SK-N-SH (cell line): ENCODE measurements around the gene ETS2. TPM values are rescaled to one million over a fixed set of nuclear protein-coding genes. Genes with fewer than 3 reads are reported as not detected.
A peak's percentile ranks its signal among the peaks of the same experiment; 100 is the strongest.

Experiments
- CTCF ChIA-PET: fragments of 300-600, 350-600 bp; formaldehyde crosslinking; extraction: SDS; loops from one replicate; lab custom pipeline; 2021; lab: Yijun Ruan, JAX
- POLR2A ChIA-PET: fragments of 350-600 bp; sonication (Branson Sonifier 250); formaldehyde crosslinking; extraction: SDS; loops from one replicate; lab custom pipeline; 2020; ENCODE audit warnings: antibody characterized with exemption, inconsistent platforms; lab: Yijun Ruan, JAX
- DNase-seq: peaks from one replicate; pipeline ENCODE4 v3.0.0; 2012
- H2AFZ ChIP-seq: fragments of 200-600 bp; sonication (generic); 2 replicates; pipeline ENCODE4 v1.8.1; 2016; ENCODE audit warnings: antibody characterized with exemption, mild to moderate bottlenecking, low read depth
- H3F3A ChIP-seq: fragments of 200-600 bp; sonication (generic); replicated peaks from 2 replicates; pipeline ENCODE3; 2016; ENCODE audit warnings: antibody characterized with exemption, mild to moderate bottlenecking; ENCODE audit not compliant: insufficient read depth
- H3K27ac ChIP-seq, 2 experiments: fragments of 200-500 bp in 1 of 2; fragments of 200-600 bp in 1 of 2; sonication (Bioruptor generic) in 1 of 2; sonication (generic), shearing (Covaris generic) in 1 of 2; 2 replicates each; pipeline versions ENCODE4 v1.5.1 to v1.6.1; 2014 to 2016; ENCODE audit warnings: low read depth in 2 of 2, inconsistent platforms in 1 of 2, low read length in 1 of 2, mild to moderate bottlenecking in 1 of 2, mixed read lengths in 1 of 2
- H3K27me3 ChIP-seq: fragments of 200-600 bp; sonication (generic), shearing (Covaris generic); 2 replicates; pipeline ENCODE4 v1.6.1; 2016; ENCODE audit warnings: mixed run types; ENCODE audit not compliant: insufficient read depth
- H3K36me3 ChIP-seq, 2 experiments: fragments of 200-500 bp in 1 of 2; fragments of 200-600 bp in 1 of 2; sonication (Bioruptor generic) in 1 of 2; sonication (generic) in 1 of 2; replicated peaks in 1 of 2; 2 replicates each; pipeline versions ENCODE3 to v1.5.1; 2014 to 2016; ENCODE audit warnings: low read length in 1 of 2, mild to moderate bottlenecking in 1 of 2; ENCODE audit not compliant: insufficient read depth in 2 of 2, control insufficient read depth in 1 of 2
- H3K4me1 ChIP-seq, 2 experiments: fragments of 200-500 bp in 1 of 2; fragments of 200-600 bp in 1 of 2; sonication (Bioruptor generic) in 1 of 2; sonication (generic), shearing (Covaris generic) in 1 of 2; 2 replicates each; pipeline versions ENCODE4 v1.5.1 to v1.6.1; 2014 to 2016; ENCODE audit warnings: low read depth in 1 of 2, low read length in 1 of 2, mixed run types in 1 of 2; ENCODE audit not compliant: insufficient read depth in 2 of 2, control insufficient read depth in 1 of 2
- H3K4me2 ChIP-seq: fragments of 200-600 bp; sonication (generic), shearing (Covaris generic); 2 replicates; pipeline ENCODE4 v1.6.1; 2017; ENCODE audit warnings: mixed run types
- H3K4me3 ChIP-seq, 2 experiments: fragments of 200-500 bp in 1 of 2; fragments of 200-600 bp in 1 of 2; sonication (Bioruptor generic) in 1 of 2; sonication (generic), shearing (Covaris generic) in 1 of 2; 2 replicates each; pipeline versions ENCODE4 v1.5.1 to v1.8.1; 2014 to 2016; ENCODE audit warnings: low read depth in 2 of 2, inconsistent platforms in 1 of 2, low read length in 1 of 2, mild to moderate bottlenecking in 1 of 2, mixed read lengths in 1 of 2, moderate library complexity in 1 of 2
- H3K79me2 ChIP-seq: fragments of 200-600 bp; sonication (generic); 2 replicates; pipeline ENCODE4 v1.8.1; 2017; ENCODE audit warnings: mild to moderate bottlenecking; ENCODE audit not compliant: insufficient read depth
- H3K9ac ChIP-seq: fragments of 200-600 bp; sonication (generic); 2 replicates; pipeline ENCODE4 v1.6.1; 2017; ENCODE audit warnings: mixed run types
- H3K9me2 ChIP-seq: fragments of 200-600 bp; sonication (generic); 2 replicates; pipeline ENCODE4 v1.6.1; 2017; ENCODE audit warnings: mixed run types
- H3K9me3 ChIP-seq: fragments of 200-600 bp; sonication (generic); 2 replicates; pipeline ENCODE4 v1.6.1; 2017; ENCODE audit warnings: mixed run types, mild to moderate bottlenecking, moderate library complexity
- H4K20me1 ChIP-seq: fragments of 200-600 bp; sonication (generic); 2 replicates; pipeline ENCODE4 v1.6.1; 2017; ENCODE audit warnings: mild to moderate bottlenecking, mixed run types; ENCODE audit not compliant: insufficient read depth
- EP300 ChIP-seq, 2 experiments: IDR thresholded peaks; 2 replicates each; pipeline versions ENCODE4 v1.4.0 to v1.6.1; 2012; ENCODE audit warnings: borderline replicate concordance in 1 of 2, low read depth in 1 of 2, low read length in 1 of 2
- EZH2phosphoT487 ChIP-seq: fragments of 200-600 bp; sonication (generic); IDR thresholded peaks from 2 replicates; pipeline ENCODE4 v1.6.1; 2017; ENCODE audit warnings: low read depth, mixed run types, mild to moderate bottlenecking, antibody characterized with exemption, moderate library complexity, borderline replicate concordance
- FOXJ3 ChIP-seq: sonication (generic); formaldehyde crosslinking; IDR thresholded peaks from 2 replicates; pipeline ENCODE4 v1.5.1; 2020; ENCODE audit warnings: mild to moderate bottlenecking, missing genetic modification reagents
- FOXM1 ChIP-seq: IDR thresholded peaks from 2 replicates; pipeline ENCODE4 v1.4.0; 2012; ENCODE audit warnings: low read depth, mild to moderate bottlenecking
- GABPA ChIP-seq: IDR thresholded peaks from 2 replicates; pipeline ENCODE4 v1.4.0; 2012; ENCODE audit warnings: low read depth, mild to moderate bottlenecking
- GATA2 ChIP-seq: sonication (generic); formaldehyde crosslinking; IDR thresholded peaks from 2 replicates; pipeline ENCODE4 v1.5.0; 2020; ENCODE audit warnings: mild to moderate bottlenecking, missing genetic modification reagents
- JUND ChIP-seq: IDR thresholded peaks from 2 replicates; pipeline ENCODE4 v1.4.0; 2012
- MEF2A ChIP-seq: IDR thresholded peaks from 2 replicates; pipeline ENCODE4 v1.4.0; 2012; ENCODE audit warnings: low read depth, borderline replicate concordance
- MXI1 ChIP-seq: IDR thresholded peaks from 2 replicates; pipeline ENCODE4 v1.6.1; 2012; ENCODE audit warnings: mild to moderate bottlenecking, low read depth, low read length, improper control_type of control experiment
- NRF1 ChIP-seq: IDR thresholded peaks from 2 replicates; pipeline ENCODE4 v1.6.1; 2012; ENCODE audit warnings: low read depth, mild to moderate bottlenecking, low read length
- RCOR1 ChIP-seq: fragments of 150-350 bp; IDR thresholded peaks from 2 replicates; pipeline ENCODE4 v1.6.1; 2017; ENCODE audit warnings: antibody characterized with exemption, low read length
- RFX5 ChIP-seq: IDR thresholded peaks from 2 replicates; pipeline ENCODE4 v1.6.1; 2012; ENCODE audit warnings: mild to moderate bottlenecking, improper control_type of control experiment, low read length
- TEAD4 ChIP-seq: IDR thresholded peaks from 2 replicates; pipeline ENCODE4 v1.4.0; 2012; ENCODE audit warnings: mild to moderate bottlenecking, borderline replicate concordance; ENCODE audit not compliant: insufficient read depth
- USF1 ChIP-seq: IDR thresholded peaks from 2 replicates; pipeline ENCODE4 v1.4.0; 2012; ENCODE audit warnings: low read depth, borderline replicate concordance
- ZBTB33 ChIP-seq: IDR thresholded peaks from 2 replicates; pipeline ENCODE4 v1.4.0; 2012; ENCODE audit warnings: low read depth, borderline replicate concordance
- WGBS: methylation state at CpG from one replicate; pipeline ENCODE4 v1.1.6; 2017; ENCODE audit warnings: low lambda C conversion rate; 5-methylcytosine and 5-hydroxymethylcytosine counted together
- polyA plus RNA-seq, 3 experiments: library from polyadenylated mRNA; depleted of rRNA; stranded (reverse); fragments of >200 nt; gene quantifications; 2 replicates each; pipeline ENCODE4 v1.2.3, GENCODE V29; 2012
- TF ChIP-seq, protein P1 (sequence below): IDR thresholded peaks from 2 replicates; pipeline ENCODE4 v1.6.1; 2012; ENCODE audit warnings: mild to moderate bottlenecking, low read depth, low read length, moderate library complexity

Gene ETS2
- polyA plus RNA-seq, 1 of the 3 experiments (the other 2 are of a cell fraction), result 16.3 TPM

DNA sequence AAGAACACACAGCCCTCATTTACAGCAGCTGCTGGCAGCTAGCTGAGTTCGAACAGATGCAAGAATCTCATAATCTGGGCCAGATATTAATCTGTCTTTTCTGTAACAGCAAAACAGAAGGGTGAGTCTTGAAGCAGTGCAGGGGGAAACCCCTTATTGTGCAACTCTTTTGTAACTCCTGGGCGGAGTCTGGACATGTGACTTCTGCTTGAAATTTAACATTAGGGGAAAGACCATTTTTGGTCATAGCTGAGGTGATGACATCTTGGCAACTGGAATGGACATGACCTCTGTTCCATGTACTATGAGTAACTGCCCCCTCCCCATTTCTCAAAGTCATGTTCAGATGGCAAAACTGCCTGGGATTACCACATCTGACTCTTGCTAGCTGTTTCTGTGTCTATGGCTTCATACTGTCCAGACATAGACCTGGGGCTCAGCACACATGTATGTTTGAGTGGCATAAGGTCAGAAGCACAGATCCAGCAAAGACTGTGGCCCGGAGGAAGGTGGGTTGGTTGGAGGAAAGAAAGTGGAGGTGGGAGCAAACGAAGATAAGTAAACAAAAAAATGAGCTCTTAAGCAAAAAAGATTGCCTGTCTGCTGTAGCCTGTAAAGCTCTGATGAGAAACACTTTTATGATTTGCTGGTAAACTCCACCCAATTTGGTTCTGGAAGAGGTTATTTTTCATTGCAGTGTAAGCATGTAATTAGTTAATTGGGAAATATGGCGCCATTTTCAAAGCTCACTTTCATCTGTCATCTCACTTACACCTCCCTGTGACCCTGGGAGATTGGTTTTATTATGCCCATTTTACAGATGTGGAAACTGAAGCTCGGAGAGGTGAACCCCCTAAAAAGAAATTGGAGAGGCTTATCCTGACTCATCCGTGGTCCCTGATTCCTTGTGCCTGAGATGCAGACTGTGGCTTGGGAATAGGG is 26.1 kb downstream of the ETS2 start:
- no peak overlapping the region for H2AFZ ChIP-seq

DNA sequence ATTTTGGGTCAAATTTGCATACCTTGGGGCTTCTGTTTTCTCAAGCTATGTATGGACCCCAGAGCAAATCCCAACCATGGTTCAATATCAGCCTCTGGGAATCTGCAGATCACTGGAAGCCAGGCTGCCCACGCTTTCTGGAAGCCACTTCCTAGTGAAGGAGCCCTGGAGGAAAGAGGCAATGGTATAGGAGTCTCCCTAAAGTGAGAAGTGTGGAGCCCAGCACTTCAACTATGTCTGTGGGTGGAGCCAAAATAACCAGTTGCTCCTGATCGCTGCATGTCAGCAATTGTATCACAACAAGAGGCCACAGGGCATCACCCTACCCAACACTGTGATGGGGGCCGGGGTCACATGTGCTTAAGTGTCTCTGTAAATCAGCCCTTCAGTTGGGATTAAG is 26.9 kb downstream of the ETS2 start:
- Histone ChIP-seq H4K20me1 (no peaks in the 10 kb centered on the region), H2AFZ (no peak overlapping the region), H3F3A (no peaks in the 10 kb centered on the region), H3K4me2 (no peak overlapping the region), H3K9ac (no peak overlapping the region), H3K79me2 (no peaks in the 10 kb centered on the region), H3K27ac (no peak overlapping the region), H3K27me3 (no peaks in the 10 kb centered on the region), H3K9me2 (no peaks in the 10 kb centered on the region), H3K4me3 (no peak overlapping the region), H3K9me3 (no peaks in the 10 kb centered on the region), H3K36me3 (no peaks in the 10 kb centered on the region), H3K4me1 (peaks cover 0 to 3% of the 10 kb centered on the region in 2 experiments; a peak in 1 of 4 replicates)
- DNase-seq, result no peak
- WGBS, result 93% methylated on average over 3 of the region's 3 CpGs
- ChIA-PET POLR2A (no interaction called here), CTCF (interaction anchor here (0.9 to 1.6 kb wide), 3 partner anchors 27 to 293 kb away, joined by 3 to 7 read pairs (median 3); partner anchors contain the start of gene ETS2)
- TF ChIP-seq JUND (no peak), EZH2phosphoT487 (no peak), TEAD4 (no peak), FOXM1 (no peak), MXI1 (no peak), RFX5 (no peak), NRF1 (no peak), GATA2 (CRISPR knock-in tag) (no peak), GABPA (no peak), RCOR1 (no peak), EP300 (IDR thresholded peaks at IDR 0.05; ENCODE audit: borderline replicate concordance in 1 of 2, low read depth in 1 of 2, low read length in 1 of 2) (no peak), FOXJ3 (CRISPR knock-in tag) (no peak)
- TF ChIP-seq, protein P1, sequence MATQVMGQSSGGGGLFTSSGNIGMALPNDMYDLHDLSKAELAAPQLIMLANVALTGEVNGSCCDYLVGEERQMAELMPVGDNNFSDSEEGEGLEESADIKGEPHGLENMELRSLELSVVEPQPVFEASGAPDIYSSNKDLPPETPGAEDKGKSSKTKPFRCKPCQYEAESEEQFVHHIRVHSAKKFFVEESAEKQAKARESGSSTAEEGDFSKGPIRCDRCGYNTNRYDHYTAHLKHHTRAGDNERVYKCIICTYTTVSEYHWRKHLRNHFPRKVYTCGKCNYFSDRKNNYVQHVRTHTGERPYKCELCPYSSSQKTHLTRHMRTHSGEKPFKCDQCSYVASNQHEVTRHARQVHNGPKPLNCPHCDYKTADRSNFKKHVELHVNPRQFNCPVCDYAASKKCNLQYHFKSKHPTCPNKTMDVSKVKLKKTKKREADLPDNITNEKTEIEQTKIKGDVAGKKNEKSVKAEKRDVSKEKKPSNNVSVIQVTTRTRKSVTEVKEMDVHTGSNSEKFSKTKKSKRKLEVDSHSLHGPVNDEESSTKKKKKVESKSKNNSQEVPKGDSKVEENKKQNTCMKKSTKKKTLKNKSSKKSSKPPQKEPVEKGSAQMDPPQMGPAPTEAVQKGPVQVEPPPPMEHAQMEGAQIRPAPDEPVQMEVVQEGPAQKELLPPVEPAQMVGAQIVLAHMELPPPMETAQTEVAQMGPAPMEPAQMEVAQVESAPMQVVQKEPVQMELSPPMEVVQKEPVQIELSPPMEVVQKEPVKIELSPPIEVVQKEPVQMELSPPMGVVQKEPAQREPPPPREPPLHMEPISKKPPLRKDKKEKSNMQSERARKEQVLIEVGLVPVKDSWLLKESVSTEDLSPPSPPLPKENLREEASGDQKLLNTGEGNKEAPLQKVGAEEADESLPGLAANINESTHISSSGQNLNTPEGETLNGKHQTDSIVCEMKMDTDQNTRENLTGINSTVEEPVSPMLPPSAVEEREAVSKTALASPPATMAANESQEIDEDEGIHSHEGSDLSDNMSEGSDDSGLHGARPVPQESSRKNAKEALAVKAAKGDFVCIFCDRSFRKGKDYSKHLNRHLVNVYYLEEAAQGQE, result no peak

More for the DNA sequence above, 26.1 kb downstream of the ETS2 start:
- no peaks in the 10 kb centered on the region for H3K9me2 ChIP-seq
- TF ChIP-seq MEF2A, result no peak
- no peak for TF ChIP-seq GABPA
- no peak for TF ChIP-seq EZH2phosphoT487
- TF ChIP-seq USF1, result peak; percentile 52; the same call in 1 of the 2 replicates
- no peak for TF ChIP-seq ZBTB33
- H3K79me2 ChIP-seq, result no peaks in the 10 kb centered on the region
- no peak overlapping the region for H3K4me3 ChIP-seq
- H3K4me2 ChIP-seq, result no peak overlapping the region
- H3K27ac ChIP-seq, result no peak overlapping the region
- H3K27me3 ChIP-seq, result no peaks in the 10 kb centered on the region
- H3K36me3 ChIP-seq, result no peaks in the 10 kb centered on the region
- peaks cover 0 to 3% of the 10 kb centered on the region in 2 experiments; a peak in 1 of 4 replicates for H3K4me1 ChIP-seq
- no peaks in the 10 kb centered on the region for H3K9me3 ChIP-seq
- H4K20me1 ChIP-seq, result no peaks in the 10 kb centered on the region
- POLR2A ChIA-PET, result no interaction called here
- CTCF ChIA-PET, result interaction anchor here (0.7 to 1.6 kb wide), 5 partner anchors 26 to 306 kb away, joined by 3 to 7 read pairs (median 3); partner anchors contain the start of gene ETS2
- H3F3A ChIP-seq, result no peaks in the 10 kb centered on the region
- no peak overlapping the region for H3K9ac ChIP-seq
- no peak for DNase-seq
- 71% methylated on average over 7 of the region's 7 CpGs for WGBS
